Caco-2 (cell line): Measurements from ENCODE around the gene CHST3. TPM values are rescaled to one million over a fixed set of nuclear protein-coding genes. Genes with fewer than 3 reads are reported as not detected.

Experiments
- BruUV-seq: library from RNA; stranded (reverse); fragments of 400-500 nt; replicated peaks from 2 replicates; lab custom pipeline; 2021; lab: Mats Ljungman, UMichigan
- CTCF ChIA-PET: fragments of 300-600 bp; sonication (Branson Sonifier 250); formaldehyde crosslinking; loops from one replicate; lab custom pipeline; 2022; ENCODE audit warnings: antibody characterized with exemption; lab: Charles Lee
- POLR2A ChIA-PET: fragments of 300-600 bp; sonication (Branson Sonifier 250); formaldehyde crosslinking; loops from one replicate; lab custom pipeline; 2022; ENCODE audit warnings: antibody characterized with exemption; lab: Charles Lee
- DNase-seq, 2 experiments: peaks; one replicate each; pipeline versions ENCODE4 v3.0.0 to v3.0.0-alpha.2; 2020 to 2022
- H3K27me3 ChIP-seq: replicated peaks from 2 replicates; pipeline ENCODE4 v1.6.0; 2011; ENCODE audit warnings: low read length; ENCODE audit not compliant: control insufficient read depth, insufficient read depth
- H3K36me3 ChIP-seq: 2 replicates; pipeline ENCODE4 v1.5.1; 2011; ENCODE audit warnings: low read length; ENCODE audit not compliant: control insufficient read depth, insufficient read depth
- H3K4me1 ChIP-seq: fragments of 250-450 bp; sonication (Bioruptor Pico); 2 replicates; pipeline ENCODE4 v1.5.1; 2020; ENCODE audit warnings: mild to moderate bottlenecking
- H3K4me3 ChIP-seq: 2 replicates; pipeline ENCODE4 v1.5.1; 2011; ENCODE audit warnings: low read depth, mild to moderate bottlenecking, control low read depth, low read length
- H3K9me3 ChIP-seq: fragments of 250-450 bp; sonication (Bioruptor Pico); 2 replicates; pipeline ENCODE4 v1.5.1; 2020; ENCODE audit warnings: mild to moderate bottlenecking, moderate library complexity
- H3K27ac Mint-ChIP-seq: one replicate; pipeline ENCODE4 v1.8.0; 2022; ENCODE audit warnings: mixed read lengths; ENCODE audit not compliant: unreplicated experiment
- H3K27me3 Mint-ChIP-seq: one replicate; pipeline ENCODE4 v1.8.0; 2022; ENCODE audit warnings: mixed read lengths; ENCODE audit not compliant: insufficient read depth, unreplicated experiment
- H3K36me3 Mint-ChIP-seq: one replicate; pipeline ENCODE4 v1.8.0; 2022; ENCODE audit warnings: mild to moderate bottlenecking, mixed read lengths; ENCODE audit not compliant: insufficient read depth, unreplicated experiment
- H3K4me1 Mint-ChIP-seq: one replicate; pipeline ENCODE4 v1.8.0; 2022; ENCODE audit warnings: low read depth, mixed read lengths; ENCODE audit not compliant: unreplicated experiment
- H3K4me3 Mint-ChIP-seq: one replicate; pipeline ENCODE4 v1.8.0; 2022; ENCODE audit warnings: mild to moderate bottlenecking, moderate library complexity, mixed read lengths; ENCODE audit not compliant: unreplicated experiment
- H3K9me3 Mint-ChIP-seq: one replicate; pipeline ENCODE4 v1.8.0; 2022; ENCODE audit warnings: mixed read lengths; ENCODE audit not compliant: unreplicated experiment
- intact Hi-C: fragments of 100-400 bp; cut with micrococcal nuclease; formaldehyde crosslinking; loops from one replicate; pipeline ENCODE4 v1.10.0; 2022; ENCODE audit not compliant: unreplicated experiment
- total RNA-seq: library from RNA; stranded (reverse); gene quantifications from 2 replicates; pipeline ENCODE4 v1.2.3, GENCODE V29; 2022
- TF ChIP-seq, protein P1 (sequence below), 2 experiments: fragments of 200-600 bp in 1 of 2; IDR thresholded peaks; 1 replicate in 1 of 2; 2 replicates in 1 of 2; pipeline versions ENCODE4 v1.5.1 to v1.8.0; 2011 to 2022; ENCODE audit warnings: antibody characterized with exemption in 1 of 2, control low read depth in 1 of 2, inconsistent platforms in 1 of 2, low read depth in 1 of 2, low read length in 1 of 2, mild to moderate bottlenecking in 1 of 2, moderate library complexity in 1 of 2; ENCODE audit not compliant: insufficient read depth in 1 of 2, severe bottlenecking in 1 of 2, unreplicated experiment in 1 of 2

The CHST3 gene
- total RNA-seq, 1 experiment from 2014 or later: 46.0 TPM

DNA sequence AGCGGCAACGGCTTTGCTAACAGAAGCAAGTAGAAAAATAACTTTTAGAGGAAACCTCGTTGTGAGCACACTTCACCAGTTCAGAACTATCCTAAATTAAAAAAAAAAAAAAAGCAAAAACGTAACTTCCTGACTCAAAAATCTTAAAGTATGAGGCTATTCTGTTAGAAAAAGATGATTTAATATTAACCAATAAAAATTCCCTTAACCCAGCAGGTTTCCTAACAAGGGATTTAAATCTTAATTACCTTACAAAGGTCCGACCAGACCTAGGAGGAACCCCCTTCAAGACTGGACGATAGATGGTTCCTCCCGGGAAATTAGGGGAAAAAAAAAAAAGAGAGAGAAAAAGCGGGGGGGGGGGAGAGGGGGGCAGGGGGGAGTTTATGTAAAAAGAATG is 22.9 kb upstream of the CHST3 start:
- ChIA-PET CTCF (no interaction called here), POLR2A (no interaction called here)
- H3K9me3 Mint-ChIP-seq: peaks cover 39% of the 10 kb centered on the region
- BruUV-seq: no TSS peak
- Histone ChIP-seq H3K27me3 (no peaks in the 10 kb centered on the region), H3K36me3 (no peaks in the 10 kb centered on the region), H3K4me3 (no peak overlapping the region), H3K4me1 (no peaks in the 10 kb centered on the region), H3K9me3 (peaks cover 40% of the 10 kb centered on the region)
- H3K36me3 Mint-ChIP-seq: no peaks in the 10 kb centered on the region
- no peak overlapping the region for H3K27ac Mint-ChIP-seq
- DNase-seq: no peak
- no peak overlapping the region for H3K4me3 Mint-ChIP-seq
- H3K27me3 Mint-ChIP-seq: no peaks in the 10 kb centered on the region
- TF ChIP-seq, protein P1, sequence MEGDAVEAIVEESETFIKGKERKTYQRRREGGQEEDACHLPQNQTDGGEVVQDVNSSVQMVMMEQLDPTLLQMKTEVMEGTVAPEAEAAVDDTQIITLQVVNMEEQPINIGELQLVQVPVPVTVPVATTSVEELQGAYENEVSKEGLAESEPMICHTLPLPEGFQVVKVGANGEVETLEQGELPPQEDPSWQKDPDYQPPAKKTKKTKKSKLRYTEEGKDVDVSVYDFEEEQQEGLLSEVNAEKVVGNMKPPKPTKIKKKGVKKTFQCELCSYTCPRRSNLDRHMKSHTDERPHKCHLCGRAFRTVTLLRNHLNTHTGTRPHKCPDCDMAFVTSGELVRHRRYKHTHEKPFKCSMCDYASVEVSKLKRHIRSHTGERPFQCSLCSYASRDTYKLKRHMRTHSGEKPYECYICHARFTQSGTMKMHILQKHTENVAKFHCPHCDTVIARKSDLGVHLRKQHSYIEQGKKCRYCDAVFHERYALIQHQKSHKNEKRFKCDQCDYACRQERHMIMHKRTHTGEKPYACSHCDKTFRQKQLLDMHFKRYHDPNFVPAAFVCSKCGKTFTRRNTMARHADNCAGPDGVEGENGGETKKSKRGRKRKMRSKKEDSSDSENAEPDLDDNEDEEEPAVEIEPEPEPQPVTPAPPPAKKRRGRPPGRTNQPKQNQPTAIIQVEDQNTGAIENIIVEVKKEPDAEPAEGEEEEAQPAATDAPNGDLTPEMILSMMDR (IDR thresholded peaks at IDR 0.05; ENCODE audit: insufficient read depth in 1 of 2, low read depth in 1 of 2, low read length in 1 of 2, severe bottlenecking in 1 of 2, unreplicated experiment in 1 of 2): no peak
- no peaks in the 10 kb centered on the region for H3K4me1 Mint-ChIP-seq
- intact Hi-C loops: no loop called here

DNA sequence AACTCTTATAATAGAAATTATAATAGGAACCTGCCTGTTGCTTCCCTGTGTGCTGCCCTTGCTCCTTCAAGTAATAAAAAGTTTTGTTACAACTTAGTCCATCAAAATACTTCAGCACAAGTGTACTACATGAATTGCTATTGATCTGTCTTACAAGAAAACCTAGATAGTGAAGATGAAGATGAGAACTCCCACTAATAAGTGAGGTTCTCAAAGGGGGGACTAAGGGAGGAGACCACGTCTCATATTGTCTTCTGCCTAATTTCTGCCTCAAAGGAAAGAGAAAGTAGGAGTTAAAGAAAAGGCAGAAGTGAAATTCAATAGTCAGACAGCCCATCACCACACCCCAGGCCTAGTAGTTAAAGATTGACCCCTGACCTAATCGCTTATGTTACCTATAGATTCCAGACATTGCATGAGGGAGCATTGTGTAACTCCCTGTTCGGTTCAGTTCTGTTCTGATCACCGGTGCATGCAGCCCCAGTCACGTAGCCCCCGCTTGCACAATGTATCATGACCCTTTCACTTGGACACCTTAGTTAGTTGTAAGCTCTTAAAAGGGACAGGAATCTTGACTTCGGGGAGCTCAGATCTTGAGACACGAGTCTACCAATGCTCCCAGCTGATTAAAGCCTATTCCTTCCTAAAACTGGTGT is 18.2 kb upstream of the CHST3 start:
- ChIA-PET POLR2A (no interaction called here), CTCF (no interaction called here)

GRCh38 chr10:71946700-71947099 is 17.5 kb upstream of the CHST3 start:
- H3K27me3 Mint-ChIP-seq: no peaks in the 10 kb centered on the region
- H3K36me3 Mint-ChIP-seq: no peaks in the 10 kb centered on the region
- TF ChIP-seq, protein P1 (IDR thresholded peaks at IDR 0.05; ENCODE audit: insufficient read depth in 1 of 2, low read depth in 1 of 2, low read length in 1 of 2, severe bottlenecking in 1 of 2, unreplicated experiment in 1 of 2): no peak
- no peak overlapping the region for H3K4me3 Mint-ChIP-seq
- H3K9me3 Mint-ChIP-seq: peaks cover 10% of the 10 kb centered on the region
- DNase-seq: peak in 1 of 2 experiments; percentile 7
- no peak overlapping the region for H3K27ac Mint-ChIP-seq
- no peaks in the 10 kb centered on the region for H3K27me3 ChIP-seq
- H3K9me3 ChIP-seq: peaks cover 67% of the 10 kb centered on the region
- H3K4me3 ChIP-seq: no peak overlapping the region
- H3K4me1 Mint-ChIP-seq: no peaks in the 10 kb centered on the region
- no TSS peak for BruUV-seq
- 0 out of 2 replicates have a peak, but pooled peaks cover 9% of the 10 kb centered on the region for H3K4me1 ChIP-seq
- no peaks in the 10 kb centered on the region for H3K36me3 ChIP-seq
- ChIA-PET CTCF (no interaction called here), POLR2A (no interaction called here)
- intact Hi-C loops: no loop called here

More for the DNA sequence above, 18.2 kb upstream of the CHST3 start:
- H3K9me3 Mint-ChIP-seq: peaks cover 17% of the 10 kb centered on the region
- H3K36me3 Mint-ChIP-seq: no peaks in the 10 kb centered on the region
- intact Hi-C loops: no loop called here
- H3K9me3 ChIP-seq: peaks cover 67% of the 10 kb centered on the region
- H3K27ac Mint-ChIP-seq: no peak overlapping the region
- H3K4me1 Mint-ChIP-seq: no peaks in the 10 kb centered on the region
- no peaks in the 10 kb centered on the region for H3K36me3 ChIP-seq
- TF ChIP-seq, protein P1 (IDR thresholded peaks at IDR 0.05; ENCODE audit: insufficient read depth in 1 of 2, low read depth in 1 of 2, low read length in 1 of 2, severe bottlenecking in 1 of 2, unreplicated experiment in 1 of 2): no peak
- peak; percentile 7 to 59 for DNase-seq
- BruUV-seq: no TSS peak
- 0 out of 2 replicates have a peak, but pooled peaks cover 9% of the 10 kb centered on the region for H3K4me1 ChIP-seq
- no peak overlapping the region for H3K4me3 ChIP-seq
- H3K27me3 Mint-ChIP-seq: no peaks in the 10 kb centered on the region
- no peak overlapping the region for H3K4me3 Mint-ChIP-seq
- H3K27me3 ChIP-seq: no peaks in the 10 kb centered on the region
